ENCODE results near the gene CAB39.

CAB39 gene

DNA sequence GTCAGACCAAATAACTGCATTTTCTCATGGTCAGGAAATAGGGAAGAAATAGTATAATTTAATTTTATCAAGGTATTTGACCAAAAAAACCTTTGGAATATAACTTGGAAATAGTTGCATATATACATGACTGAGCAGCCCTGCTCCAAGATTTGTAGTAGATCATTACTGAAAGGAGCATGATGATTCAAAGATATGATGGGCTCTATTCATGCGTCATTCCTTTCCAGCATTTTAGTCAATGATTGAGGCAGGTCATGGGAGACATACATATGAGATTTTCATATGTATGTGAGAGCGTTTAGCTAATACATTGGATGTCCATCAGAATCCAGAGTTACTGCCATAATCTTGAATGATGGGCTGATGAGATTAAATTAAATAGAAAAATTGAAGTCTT, 74.5 kb downstream of the CAB39 start:
- no peak for DNase-seq

DNA sequence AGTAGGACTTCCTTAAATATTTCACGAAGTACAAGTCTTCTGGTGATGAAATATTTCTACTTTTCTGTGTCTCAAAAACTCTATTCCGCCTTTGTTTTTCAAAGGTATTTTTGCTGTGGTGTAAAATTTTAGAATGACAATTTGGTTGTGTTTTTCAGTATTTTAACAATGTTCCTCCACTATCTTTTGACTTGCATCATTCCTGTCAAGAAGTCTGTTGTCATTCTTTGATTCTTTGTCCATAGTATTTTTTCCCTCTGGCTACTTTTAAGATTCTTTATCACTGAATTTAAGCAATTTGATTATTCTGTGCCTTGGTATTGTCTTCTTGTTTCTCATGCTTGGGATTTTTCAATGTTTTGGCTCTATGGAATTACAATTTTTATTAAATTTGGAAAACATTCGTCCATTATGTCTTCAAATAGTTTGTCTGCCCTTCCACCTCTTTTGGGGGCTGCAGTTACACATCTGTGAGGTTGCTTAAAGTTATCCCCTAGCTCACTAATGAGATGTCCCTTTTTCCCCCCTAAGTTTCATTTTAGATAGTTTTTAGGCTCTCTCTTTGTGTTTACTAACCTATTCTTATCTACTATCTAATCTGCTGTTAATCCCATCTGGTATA, 76.0 kb downstream of the CAB39 start:
- DNase-seq: no peak

DNA sequence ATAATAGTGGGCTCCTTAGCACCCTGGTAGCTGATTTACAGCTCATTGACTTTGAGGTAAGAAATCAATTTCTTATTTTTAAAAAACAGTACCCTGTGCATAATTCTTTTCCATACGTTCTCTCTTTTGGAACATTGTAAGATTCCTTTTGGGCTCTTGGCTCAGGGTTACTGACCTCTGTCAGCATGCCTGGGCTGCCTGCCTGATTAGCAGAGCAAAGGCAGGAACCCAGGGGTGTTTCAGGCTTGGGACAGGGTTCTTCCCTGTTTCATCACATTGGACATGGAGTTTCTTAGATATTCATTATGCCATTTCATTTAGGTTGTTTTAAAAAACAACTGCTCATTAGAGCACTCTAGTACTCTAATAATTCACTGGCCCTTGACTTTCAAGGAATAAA, 78.3 kb downstream of the CAB39 start:
- DNase-seq: no peak

DNA sequence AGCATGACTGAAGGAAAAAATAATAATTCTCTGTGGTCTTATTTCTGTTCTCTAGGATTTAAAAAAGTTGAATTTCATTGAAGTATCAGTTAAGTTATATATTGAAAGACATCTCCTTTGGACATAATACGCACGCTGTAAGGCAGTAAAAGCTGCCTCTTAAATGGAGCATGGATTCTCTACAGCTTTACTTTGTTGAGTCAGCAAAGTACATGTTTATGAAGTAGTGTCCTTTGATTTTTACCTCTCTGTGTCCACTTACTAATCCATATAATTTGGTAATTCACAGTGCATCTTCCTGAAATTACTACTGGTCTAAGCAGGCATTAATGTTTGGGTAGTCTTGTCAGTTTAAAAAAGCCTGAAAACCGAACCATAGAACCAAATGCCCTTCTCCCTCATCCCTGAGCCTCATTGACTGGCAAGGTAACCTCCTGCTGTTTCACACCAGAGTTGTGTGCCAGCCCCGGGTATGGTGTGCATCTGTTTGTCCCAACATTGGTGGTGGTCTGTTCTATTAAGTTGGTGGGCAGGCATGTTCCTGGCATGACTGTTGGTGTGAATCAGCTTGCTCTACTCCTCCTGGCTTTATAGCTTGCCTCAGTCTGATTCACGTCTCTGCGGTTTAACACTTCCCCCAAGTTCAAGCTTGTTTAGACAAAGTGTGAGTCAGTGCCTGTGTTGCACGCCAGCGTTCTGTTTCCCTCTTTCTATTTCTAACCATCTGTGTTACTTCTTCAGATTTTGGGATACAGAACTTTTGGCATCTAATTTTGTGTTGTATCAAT, 81.1 kb downstream of the CAB39 start:
- no peak for DNase-seq

DNA sequence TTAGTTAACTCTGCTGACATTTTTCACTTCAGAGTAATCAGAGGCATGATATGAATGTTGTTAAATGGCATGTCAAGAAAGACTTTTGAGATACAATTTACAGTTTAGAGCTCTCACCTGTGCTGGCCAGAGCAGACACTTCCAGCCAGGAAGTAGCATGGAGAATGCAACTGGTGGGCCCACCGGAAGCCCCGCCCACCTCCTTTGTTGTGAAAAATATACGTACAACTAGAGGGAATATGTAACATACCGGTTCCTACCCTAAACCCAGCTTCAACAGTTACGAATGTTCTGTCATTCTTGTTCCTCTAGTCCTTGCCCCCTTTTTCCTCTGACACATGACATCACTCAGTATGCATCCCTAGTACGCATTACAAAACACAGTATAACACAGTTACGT, 81.9 kb downstream of the CAB39 start:
- DNase-seq: no peak

DNA sequence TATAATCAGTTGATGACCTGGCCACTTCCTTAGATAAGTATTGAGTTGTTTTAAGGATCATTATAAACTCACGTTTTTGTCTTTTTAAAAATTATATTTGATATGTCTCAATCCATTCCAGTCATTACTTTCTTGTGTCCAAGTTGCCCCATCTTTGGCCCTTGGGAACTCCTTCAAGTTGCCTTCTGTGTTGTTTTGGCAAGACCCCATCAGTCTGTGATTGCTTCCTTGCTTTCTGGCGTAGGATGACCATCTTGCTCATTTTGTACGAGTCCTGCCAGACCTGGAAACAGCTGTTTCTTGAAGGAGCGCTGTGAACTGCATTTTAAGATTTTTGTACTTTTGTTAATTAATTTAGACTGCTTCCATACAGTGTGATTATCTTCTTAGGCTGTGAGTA, 83.2 kb downstream of the CAB39 start:
- no peak for DNase-seq

DNA sequence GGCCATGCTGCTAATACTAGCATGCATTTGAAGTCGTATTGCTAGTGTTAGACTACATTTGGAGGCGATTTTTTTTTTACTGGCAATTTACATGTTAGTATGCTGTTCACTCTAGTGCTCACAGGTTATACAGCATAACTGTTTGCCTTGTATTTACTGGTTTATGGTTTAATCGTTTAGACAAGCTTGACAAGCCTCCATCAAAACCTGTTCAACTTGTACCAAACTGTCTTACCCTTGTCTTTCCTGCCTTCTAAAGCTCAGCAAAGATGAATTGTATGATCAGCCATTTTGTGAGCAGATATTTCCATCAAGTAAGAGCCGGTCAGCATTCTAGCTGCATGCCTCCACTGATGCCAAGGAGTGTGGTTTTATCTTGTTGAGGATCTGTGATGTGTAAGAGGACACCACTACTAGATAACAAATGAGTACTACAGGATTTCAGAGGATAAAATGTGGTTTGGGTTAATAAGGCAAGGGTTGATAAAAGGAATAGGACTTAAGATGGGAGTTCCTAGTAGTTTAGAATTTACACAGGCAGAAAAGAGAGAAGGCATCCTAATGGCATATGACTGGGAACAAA, 83.7 kb downstream of the CAB39 start:
- DNase-seq: no peak

DNA sequence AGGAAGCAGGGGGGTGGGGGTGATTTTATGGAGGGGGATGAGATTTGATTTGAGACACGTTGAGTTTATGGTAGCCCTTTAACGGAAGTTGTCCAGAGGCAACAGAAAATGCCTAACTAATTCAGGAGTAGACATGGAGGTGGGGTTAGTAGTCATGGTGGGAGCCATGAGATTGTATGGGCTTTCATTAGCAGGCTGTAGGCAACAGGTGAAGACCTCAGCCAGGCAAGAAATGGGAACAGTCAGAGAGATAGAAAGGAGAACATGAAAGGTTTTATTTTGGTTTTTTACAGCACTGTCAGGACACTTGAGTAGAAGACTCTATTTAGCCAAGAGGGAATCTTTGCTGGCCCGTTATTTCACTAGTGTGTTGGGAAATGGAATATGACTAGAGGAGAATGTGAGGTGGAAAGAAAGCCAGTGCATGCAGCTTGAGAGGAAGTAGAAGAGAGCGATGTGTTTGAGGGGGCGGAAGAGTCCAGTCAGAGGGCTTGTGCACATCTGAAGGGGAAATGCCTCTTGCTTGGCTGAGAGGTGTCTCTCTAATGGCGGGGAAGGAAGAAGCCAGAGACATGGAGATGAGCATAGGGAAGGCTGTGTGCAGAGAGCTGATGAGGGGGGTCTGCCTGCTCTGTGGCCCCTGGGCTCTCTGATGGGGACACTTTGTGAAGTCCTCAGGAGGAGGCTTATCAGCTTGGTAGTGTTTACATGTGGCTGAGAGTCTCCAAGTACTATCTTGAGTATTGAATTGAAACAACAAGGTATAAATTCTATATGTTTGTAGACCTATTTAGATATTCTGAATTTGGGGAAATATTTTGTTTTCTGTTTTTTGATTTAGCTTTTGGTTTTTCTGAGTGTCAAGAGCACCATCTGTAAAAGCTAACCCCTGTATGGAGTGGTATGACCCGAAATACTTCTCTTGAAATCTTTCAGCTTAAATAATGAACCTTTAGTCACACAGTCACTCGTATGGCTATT, 85.2 kb downstream of the CAB39 start:
- no peak for DNase-seq

DNA sequence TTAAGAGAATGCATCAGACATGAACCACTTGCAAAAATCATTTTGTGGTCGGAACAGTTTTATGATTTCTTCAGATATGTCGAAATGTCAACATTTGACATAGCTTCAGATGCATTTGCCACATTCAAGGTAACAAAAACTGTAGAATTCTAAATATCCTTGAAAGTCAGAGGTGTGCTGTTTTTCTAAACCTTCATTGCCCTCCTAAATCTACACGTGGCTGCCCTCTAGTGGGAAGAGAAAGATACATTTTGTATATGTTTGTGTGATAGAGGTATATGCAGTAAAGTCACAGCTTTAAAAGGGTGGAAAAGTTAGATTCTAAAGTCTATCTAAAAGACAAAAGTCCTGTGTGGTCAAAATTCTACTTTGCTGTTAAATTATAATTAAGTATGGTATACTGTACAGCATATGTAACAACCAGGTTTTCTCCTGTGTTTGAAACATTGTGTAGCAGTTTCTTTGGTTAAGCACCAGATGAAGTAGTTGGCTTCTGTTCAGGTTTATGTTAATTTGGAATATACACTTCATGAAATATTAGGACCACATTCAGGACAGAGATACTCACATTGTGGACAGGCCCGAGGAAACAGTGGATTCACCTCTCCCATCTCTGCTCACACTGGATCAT, 86.2 kb downstream of the CAB39 start:
- no peak for DNase-seq

DNA sequence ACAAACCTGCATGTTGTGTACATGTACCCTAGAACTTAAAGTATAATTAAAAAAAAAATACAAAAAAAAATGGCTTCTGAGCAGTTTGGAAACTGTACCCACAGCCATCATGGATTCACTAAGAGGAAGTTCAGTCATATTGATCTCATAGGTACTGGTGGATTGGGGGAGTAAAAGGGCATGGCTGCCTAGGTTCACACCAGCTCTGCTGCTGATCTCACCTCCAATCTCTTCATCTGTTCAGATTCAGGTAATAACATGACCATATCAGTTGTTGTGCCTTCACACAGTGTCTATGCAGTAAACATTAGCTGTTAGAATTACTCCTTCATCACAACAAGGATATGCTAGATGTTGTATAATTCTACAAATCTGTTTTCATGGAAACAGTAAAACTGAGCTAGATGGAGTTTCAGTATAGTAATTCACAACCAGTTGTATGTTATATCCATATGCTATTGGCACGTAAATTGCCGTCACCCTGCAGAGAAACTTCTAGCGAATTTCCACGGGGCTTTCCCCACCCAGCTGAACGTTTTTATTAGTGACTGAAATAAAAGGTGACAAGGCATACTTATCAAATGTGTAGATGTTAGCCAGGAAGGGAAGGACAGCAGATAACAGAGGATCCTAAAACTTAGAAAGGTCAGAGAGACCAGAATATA, 92.8 kb downstream of the CAB39 start:
- no peak for DNase-seq

DNA sequence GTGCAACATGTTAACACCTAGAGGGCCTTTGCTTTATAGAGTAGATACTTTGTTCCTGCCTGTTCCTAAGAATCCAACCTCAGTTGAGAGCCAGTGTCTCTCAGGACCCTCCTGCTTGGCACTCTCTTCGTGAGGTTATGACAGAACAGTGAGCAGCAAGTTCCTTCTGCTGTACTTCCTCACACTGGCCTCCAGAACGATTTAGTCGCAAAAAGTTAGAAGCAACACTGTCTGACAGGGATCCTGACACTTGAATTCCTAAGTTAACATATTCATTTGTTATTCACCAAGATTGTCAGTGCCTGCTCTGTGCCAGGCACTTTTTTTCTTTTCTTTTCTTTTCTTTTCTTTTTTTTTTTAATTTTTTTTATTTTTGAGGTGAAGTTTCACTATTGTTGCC, 95.1 kb downstream of the CAB39 start:
- DNase-seq: no peak

DNA sequence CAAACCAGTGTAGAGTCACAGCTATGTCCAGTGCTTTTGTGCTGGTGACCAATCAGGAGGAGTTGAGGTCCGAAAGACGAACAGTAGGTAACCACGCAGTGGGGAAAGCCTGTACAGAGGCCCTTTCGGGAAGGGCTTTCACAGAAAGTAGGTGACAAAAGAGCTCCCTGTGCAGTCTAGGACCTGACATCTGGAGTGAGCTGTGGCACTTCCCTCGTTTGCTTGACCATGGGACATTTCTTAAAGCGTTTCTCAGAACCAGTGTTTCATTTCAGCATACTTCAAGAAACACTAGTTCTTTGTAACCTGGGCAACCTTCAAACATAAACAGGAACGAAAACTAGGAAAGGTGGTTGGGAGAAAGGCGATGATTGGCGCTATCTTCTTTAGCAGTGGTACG, 96.4 kb downstream of the CAB39 start:
- no peak for DNase-seq

DNA sequence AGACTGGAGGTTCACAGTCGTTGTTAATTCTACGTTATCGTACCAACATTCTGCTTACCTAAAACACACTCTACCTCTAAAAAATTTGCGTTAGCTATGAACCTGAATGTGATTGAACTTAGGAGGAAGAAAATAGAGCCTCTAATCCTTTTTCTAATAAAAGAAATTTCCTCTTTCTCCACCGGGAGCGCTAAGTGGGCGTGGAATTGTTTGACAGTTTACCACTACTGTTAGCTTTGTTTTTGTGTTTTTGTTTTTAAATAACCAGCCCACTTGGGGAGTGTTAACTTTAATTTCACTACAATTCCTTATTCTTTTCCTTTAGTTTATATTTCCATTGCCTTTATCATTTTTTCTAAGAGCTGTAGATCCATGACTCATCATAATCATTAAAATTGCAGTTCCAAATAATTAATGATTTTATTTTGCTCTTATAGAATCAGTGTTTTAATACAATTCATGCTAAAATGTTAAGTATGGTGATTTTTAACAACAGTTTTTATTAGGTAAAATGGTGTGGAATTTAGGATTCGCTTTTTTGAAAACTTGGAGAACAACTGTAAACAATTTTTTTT, 97.1 kb downstream of the CAB39 start:
- no peak for DNase-seq

DNA sequence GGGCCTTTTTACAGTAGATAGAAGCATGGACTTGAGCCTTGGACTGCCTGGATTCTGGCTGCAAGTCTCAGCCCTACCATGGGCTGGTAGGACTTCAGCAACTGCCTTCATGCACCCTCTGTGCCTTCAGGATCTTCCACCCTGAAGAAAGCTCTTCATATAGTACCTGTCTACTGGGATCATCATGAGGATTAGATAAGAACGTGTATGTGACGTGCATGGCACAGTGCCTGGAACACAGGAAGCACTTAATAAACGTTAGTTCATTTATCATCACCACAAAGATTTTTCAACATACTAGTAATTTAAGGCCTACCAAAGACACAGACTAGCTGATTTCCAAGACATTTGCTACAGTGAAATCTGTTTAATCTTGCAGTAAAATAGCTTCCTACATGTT, 98.9 kb downstream of the CAB39 start:
- DNase-seq: no peak

DNA sequence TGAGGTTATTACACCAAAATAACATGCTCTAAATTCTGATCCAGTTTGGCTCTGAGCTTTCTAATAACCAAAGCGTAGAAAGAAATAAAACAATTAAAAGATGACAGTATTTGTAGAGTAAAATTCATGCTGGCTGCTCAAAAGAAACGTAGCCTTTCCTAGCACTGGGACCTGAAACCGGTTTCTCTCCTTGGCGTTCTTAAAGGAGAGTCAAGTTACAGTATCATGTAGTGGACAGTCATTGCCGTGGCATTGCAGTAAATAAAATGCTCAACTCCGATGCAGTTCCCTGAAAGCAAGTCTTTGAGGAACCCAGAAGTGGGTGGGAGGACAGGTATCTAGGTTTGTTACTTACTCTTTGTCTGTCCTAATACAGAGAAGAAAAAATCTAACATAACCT, 99.4 kb downstream of the CAB39 start:
- no peak for DNase-seq

DNA sequence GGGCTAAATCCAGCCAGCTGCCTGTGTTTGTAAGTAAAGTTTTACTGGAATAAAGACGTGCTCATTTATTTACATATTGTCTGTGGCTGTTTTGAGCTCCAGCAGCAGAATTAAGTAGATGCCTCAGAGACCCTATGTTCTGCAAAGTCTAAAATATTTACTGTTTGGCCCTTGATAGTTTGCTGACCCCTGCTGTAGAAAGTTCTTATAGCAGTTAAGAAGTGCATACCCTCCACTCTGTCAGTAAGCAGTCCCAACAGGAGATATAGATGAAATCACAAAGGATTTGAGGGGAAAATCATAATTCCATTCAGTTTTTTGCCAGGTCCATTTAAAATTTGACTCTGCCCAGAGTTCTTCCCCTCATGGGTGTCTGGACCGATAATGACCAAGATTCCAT, 102.0 kb downstream of the CAB39 start:
- DNase-seq: no peak

DNA sequence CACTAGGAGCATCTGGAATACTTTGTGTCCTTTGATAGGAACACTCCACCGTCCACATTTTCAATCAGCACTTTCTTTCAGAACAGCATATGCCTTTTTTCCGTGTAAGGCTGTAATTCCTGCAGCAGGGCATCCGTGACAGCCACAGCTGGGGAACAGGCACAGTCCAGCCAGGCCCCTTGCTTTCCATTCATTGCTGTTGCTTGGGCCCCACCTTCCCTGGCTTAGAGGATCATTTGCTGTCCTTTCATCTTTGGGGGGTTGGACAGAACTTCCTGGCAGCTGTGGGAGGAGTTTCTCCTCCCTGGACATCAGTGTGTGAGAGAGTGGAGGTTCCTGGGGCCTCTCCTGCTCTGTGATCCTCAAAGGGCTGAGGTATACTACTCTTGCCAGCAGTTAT, 102.4 kb downstream of the CAB39 start:
- no peak for DNase-seq

DNA sequence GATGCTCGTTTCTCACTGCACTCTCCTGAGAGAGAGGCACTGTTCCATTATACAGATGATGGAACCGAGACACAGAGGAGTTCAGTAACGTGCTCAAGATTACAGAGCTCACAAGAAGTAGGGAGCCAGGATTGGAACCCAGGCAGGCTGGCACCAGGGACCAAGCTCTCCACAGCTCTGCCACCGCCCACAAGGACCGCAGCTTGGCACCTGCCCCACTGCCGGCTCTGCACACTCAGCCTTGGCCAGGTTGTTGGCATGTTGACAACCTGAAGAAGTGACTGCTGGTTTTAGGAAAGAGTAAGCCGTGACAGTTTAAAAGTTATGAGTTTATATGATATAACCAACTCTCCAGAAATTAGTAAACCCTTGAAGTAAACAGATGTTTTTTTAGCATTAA, 104.1 kb downstream of the CAB39 start:
- no peak for DNase-seq

DNA sequence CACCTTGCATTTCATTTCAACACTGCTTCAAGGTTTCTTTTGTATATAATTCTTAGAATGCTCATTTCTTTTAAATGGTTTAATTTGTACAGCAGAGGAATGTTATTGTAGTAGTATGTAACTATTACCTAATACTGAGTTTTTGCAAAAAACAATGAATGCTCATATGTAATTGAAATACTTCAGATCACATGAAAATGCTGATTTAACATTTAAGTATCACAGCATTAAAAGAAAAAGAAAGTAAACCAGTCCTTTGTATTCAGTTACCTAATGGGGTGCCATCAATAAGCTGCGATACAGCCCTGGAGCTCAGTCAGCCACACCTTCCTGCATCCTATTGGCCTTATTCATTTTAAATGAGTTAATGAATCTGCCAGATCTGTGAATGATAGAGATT, 106.8 kb downstream of the CAB39 start:
- DNase-seq: no peak

DNA sequence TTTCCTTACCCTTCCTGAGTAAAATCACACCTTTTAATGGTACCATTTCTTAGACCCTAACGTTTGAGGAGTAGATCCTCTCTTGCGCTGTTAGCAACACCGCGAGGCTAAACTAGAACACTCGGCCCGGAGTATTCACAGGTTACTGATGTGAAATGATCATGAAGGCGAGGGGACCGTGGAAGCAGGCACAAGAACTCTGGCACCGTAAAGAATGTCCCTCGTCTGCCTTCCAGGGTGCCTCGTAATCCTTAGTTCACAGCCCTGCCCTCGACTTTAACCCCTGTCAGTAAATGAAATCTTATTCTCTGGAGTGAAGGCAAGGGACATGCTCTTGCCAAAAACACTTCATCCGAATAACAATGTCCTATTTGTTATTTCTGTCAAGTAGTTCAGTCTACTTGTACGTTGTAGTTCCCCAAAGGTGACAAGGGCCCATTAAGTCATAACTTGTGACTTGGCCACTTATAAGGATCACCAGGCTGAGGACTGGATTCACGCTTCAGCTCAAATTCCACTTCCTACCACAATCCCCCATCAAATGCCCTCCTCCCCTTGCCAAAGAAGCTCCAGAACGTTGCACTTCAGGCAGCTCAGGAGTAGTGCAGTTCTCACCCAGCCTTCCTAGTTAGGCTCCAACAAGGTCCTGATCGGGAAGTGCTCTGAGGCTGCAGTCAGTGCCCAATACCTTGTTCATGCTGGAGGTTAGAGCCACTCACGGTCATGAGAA, 108.8 kb downstream of the CAB39 start:
- DNase-seq: no peak

DNA sequence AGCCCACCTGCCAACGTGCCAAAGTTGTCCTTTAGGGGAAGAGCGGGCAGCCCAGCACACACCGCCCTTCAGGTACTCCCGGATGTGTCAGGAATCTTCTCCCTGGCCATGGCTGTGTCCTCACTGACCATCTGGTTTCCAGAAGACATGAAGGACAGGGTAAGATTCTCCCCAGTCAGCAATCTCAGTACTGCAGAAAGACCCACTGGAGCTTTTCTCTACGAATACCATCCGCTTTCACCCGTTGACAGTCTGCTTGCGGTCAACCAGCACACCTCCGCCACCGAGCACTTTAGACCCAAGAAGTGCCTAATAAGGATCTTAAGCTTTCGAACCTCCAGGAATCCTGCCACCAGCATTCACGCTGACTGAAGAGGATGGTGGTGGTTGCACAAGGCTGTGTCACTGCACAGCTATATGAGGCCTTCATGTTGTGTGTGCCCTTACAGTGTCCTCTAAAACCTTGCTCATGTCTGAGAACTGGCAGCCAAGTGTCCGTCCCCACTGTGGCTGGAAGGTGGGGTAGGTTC, 109.4 kb downstream of the CAB39 start:
- no peak for DNase-seq
